ENCODE results near the gene CENPO. TPM values are rescaled to one million over a fixed set of nuclear protein-coding genes. Genes with fewer than 3 reads are reported as not detected.

Gene CENPO
- total and polyA plus RNA-seq, 2 experiments from 2014 or later = 9.7 to 14.6 TPM

- Histone ChIP-seq H3K27ac (no peak overlapping the region), H3K4me1 (ENCODE audit: insufficient read depth) (no peaks in the 10 kb centered on the region), H3K36me3 (replicated peaks; ENCODE audit: insufficient read depth, low read depth) (peaks cover 4% of the 10 kb centered on the region), H3K9me2 (replicated peaks; ENCODE audit: insufficient read depth) (no peaks in the 10 kb centered on the region), H3K27me3 (no peaks in the 10 kb centered on the region), H3K79me2 (no peaks in the 10 kb centered on the region), H2AFZ (no peak overlapping the region), H3K9me3 (ENCODE audit: low read depth) (no peaks in the 10 kb centered on the region), H3K4me2 (no peak overlapping the region), H3K4me3 (no peak overlapping the region), H4K20me1 (ENCODE audit: insufficient read depth, poor library complexity, severe bottlenecking) (no peaks in the 10 kb centered on the region)
- 79% methylated on average over 2 of the region's 2 CpGs for WGBS (ENCODE audit: low lambda C conversion rate, missing lambda C conversion rate)
- TF ChIP-seq EZH2phosphoT487 (IDR thresholded peaks at IDR 0.05; ENCODE audit: low read depth, severe bottlenecking, unreplicated experiment) = no peak
- TF ChIP-seq EZH2 (IDR thresholded peaks at IDR 0.05; ENCODE audit: borderline replicate concordance) = no peak
- TF ChIP-seq CTCF (IDR thresholded peaks at IDR 0.05; ENCODE audit: poor library complexity) = no peak
- DNase-seq (ENCODE audit: low spot score) = no peak
Observed at GRCh38 chr2:24745825-24746224, 47.4 kb upstream of the CENPO start.

- no peak for DNase-seq (ENCODE audit: low spot score)
- 100% methylated on average over 3 of the region's 3 CpGs for WGBS (ENCODE audit: low lambda C conversion rate, missing lambda C conversion rate)
- H2AFZ ChIP-seq = no peak overlapping the region
- no peaks in the 10 kb centered on the region for H3K9me2 ChIP-seq (replicated peaks; ENCODE audit: insufficient read depth)
- TF ChIP-seq EZH2 (IDR thresholded peaks at IDR 0.05; ENCODE audit: borderline replicate concordance) (no peak), CTCF (IDR thresholded peaks at IDR 0.05; ENCODE audit: poor library complexity) (no peak), EZH2phosphoT487 (IDR thresholded peaks at IDR 0.05; ENCODE audit: low read depth, severe bottlenecking, unreplicated experiment) (no peak)
- H3K27me3 ChIP-seq = no peaks in the 10 kb centered on the region
- no peaks in the 10 kb centered on the region for H3K4me1 ChIP-seq (ENCODE audit: insufficient read depth)
- no peak overlapping the region for H3K27ac ChIP-seq
- H3K4me3 ChIP-seq = no peak overlapping the region
- H4K20me1 ChIP-seq (ENCODE audit: insufficient read depth, poor library complexity, severe bottlenecking) = no peaks in the 10 kb centered on the region
- no peaks in the 10 kb centered on the region for H3K79me2 ChIP-seq
- H3K36me3 ChIP-seq (replicated peaks; ENCODE audit: insufficient read depth, low read depth) = peaks cover 4% of the 10 kb centered on the region
- no peaks in the 10 kb centered on the region for H3K9me3 ChIP-seq (ENCODE audit: low read depth)
- H3K4me2 ChIP-seq = no peak overlapping the region
Observed at GRCh38 chr2:24747299-24747698, 45.9 kb upstream of the CENPO start.

GRCh38 chr2:24749069-24749691 lies 44.0 kb upstream of the CENPO start:
- H3K27ac ChIP-seq = no peak overlapping the region
- H3K4me2 ChIP-seq = no peak overlapping the region
- H3K36me3 ChIP-seq (replicated peaks; ENCODE audit: insufficient read depth, low read depth) = peaks cover 4% of the 10 kb centered on the region
- H3K79me2 ChIP-seq = no peaks in the 10 kb centered on the region
- no peak overlapping the region for H2AFZ ChIP-seq
- WGBS (ENCODE audit: low lambda C conversion rate, missing lambda C conversion rate) = 90% methylated on average over 7 of the region's 7 CpGs
- no peaks in the 10 kb centered on the region for H4K20me1 ChIP-seq (ENCODE audit: insufficient read depth, poor library complexity, severe bottlenecking)
- H3K27me3 ChIP-seq = no peaks in the 10 kb centered on the region
- no peaks in the 10 kb centered on the region for H3K9me2 ChIP-seq (replicated peaks; ENCODE audit: insufficient read depth)
- no peaks in the 10 kb centered on the region for H3K9me3 ChIP-seq (ENCODE audit: low read depth)
- no peak overlapping the region for H3K4me3 ChIP-seq
- H3K4me1 ChIP-seq (ENCODE audit: insufficient read depth) = no peaks in the 10 kb centered on the region
- DNase-seq (ENCODE audit: low spot score) = no peak
- TF ChIP-seq EZH2 (IDR thresholded peaks at IDR 0.05; ENCODE audit: borderline replicate concordance) (no peak), CTCF (IDR thresholded peaks at IDR 0.05; ENCODE audit: poor library complexity) (no peak), EZH2phosphoT487 (IDR thresholded peaks at IDR 0.05; ENCODE audit: low read depth, severe bottlenecking, unreplicated experiment) (no peak)
